ENCODE measurements around the gene GOLGA2.

Gene GOLGA2

DNA sequence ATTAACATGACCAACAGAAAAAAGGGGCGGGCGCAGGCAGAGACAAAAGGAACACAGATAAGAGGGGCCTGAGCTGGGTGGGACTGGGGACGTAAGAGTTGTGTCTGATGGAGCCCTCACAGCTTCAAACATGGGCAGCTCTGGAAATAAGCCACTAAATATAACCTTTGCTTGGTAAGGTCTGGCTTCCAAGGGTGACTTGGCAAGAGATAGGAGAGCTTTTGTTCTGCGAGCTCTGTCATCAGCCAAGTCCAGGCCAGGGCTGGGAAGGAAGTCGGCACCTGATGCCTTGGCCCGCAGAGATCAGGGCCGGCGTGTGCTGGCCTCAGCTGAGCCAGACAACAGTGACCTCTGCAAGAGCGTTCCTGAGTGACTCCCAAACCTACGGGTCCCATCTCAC is 34.7 kb upstream of the GOLGA2 start:
- WGBS, 2 experiments (ENCODE audit: insufficient coverage in 2 of 2) = 97% methylated on average over 10 of the region's 10 CpGs

DNA sequence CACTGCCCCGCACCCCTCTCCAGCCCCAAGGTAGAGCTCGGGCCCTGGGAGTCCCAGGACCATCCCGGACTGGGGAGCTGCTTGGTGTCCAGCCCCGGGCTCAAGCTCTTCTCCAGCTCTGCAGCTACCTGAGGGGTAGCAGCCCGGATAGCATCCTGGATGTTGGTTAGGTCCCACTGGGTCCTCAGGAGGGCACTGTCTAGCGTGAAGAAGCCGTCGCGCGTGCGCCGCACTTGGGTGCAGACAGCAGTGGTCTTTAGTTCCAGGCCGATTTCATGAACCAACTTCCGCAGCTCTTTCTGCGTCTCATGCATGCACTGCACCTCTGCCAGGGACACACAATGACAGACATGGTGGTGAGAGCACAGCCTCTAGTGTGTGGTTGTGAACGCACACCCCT is 33.7 kb upstream of the GOLGA2 start:
- Histone ChIP-seq H3K9me3 (ENCODE audit: control insufficient read depth, low read length) (no peaks in the 10 kb centered on the region), H3K4me1 (ENCODE audit: control insufficient read depth, insufficient read depth, low read length, poor library complexity, severe bottlenecking) (peaks cover 8% of the 10 kb centered on the region), H3K36me3 (ENCODE audit: control insufficient read depth, insufficient read depth, low read length) (peaks cover 55% of the 10 kb centered on the region), H3K4me3 (ENCODE audit: extremely low read depth, insufficient read depth, low read length, poor library complexity, severe bottlenecking) (no peak overlapping the region), H3K27ac (ENCODE audit: low read depth, low read length, severe bottlenecking) (no peak overlapping the region)
- 92 to 94% methylated on average over 12 to 15 of the region's 16 CpGs for WGBS, 2 experiments (ENCODE audit: insufficient coverage in 2 of 2)

More for the DNA sequence above, 34.7 kb upstream of the GOLGA2 start:
- Histone ChIP-seq H3K27ac (ENCODE audit: low read depth, low read length, severe bottlenecking) (no peak overlapping the region), H3K4me1 (ENCODE audit: control insufficient read depth, insufficient read depth, low read length, poor library complexity, severe bottlenecking) (peaks cover 8% of the 10 kb centered on the region), H3K4me3 (ENCODE audit: extremely low read depth, insufficient read depth, low read length, poor library complexity, severe bottlenecking) (no peak overlapping the region), H3K9me3 (ENCODE audit: control insufficient read depth, low read length) (no peaks in the 10 kb centered on the region), H3K36me3 (ENCODE audit: control insufficient read depth, insufficient read depth, low read length) (peaks cover 63% of the 10 kb centered on the region)

DNA sequence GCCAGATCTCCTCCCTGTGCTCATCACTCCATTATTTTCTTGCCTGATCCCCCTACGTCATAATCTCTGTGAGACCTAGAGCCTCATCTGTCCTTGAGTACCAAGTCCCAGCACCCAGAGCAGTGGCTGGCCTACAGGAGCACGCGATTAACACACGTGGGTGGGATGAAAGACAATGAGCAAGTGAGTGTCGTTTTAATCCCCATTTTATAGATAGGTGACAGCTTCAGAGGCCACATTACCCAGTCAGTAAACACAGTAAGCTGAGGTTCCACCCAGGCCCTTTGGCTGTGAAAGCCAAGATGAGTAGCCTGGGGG is 29.1 kb upstream of the GOLGA2 start:
- no peak overlapping the region for H3K27ac ChIP-seq (ENCODE audit: low read depth, low read length, severe bottlenecking)
- 84 to 93% methylated on average over 4 to 5 of the region's 5 CpGs for WGBS, 2 experiments (ENCODE audit: insufficient coverage in 2 of 2)

DNA sequence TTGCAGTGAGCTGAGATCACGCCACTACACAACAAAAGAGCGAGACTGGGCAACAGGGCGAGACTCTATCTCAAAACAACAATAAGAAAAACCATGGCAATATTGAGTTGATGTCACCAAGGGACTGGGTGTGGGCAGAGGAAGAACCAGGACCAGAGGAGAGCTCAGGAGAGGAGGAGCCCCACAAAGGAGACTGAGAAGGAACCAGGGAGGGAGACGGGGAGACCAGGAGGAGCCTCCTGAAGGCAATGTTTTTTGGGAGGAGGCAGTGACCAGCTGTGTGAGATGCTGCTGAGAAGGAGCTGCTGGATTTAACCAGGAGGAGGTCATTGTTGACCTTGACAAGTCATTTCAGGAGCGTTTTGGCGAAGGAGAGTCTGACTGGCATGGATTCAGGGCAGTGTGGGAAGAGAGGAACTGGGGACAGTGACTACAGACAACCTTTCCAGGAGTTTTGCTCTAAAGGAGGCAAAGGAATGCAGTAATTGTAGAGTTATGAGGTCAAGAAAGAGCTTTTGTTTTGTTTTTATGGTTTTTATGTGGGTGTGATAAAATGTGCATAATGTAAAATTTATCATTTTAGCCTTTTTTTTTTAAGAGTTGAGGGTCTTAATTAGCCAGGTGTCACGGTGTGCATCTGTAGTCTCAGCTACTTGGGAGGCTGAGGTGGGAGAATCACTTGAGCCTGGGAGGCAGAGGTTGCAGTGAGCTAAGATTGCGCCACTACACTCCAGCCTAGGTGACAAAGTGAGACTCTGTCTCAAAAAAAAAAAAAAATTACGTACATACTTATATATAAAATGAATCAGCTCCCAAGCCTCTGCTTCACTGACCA is 28.5 kb upstream of the GOLGA2 start:
- H3K36me3 ChIP-seq (ENCODE audit: control insufficient read depth, insufficient read depth, low read length) = peaks cover 14% of the 10 kb centered on the region
- no peak overlapping the region for H3K4me3 ChIP-seq (ENCODE audit: extremely low read depth, insufficient read depth, low read length, poor library complexity, severe bottlenecking)
- no peaks in the 10 kb centered on the region for H3K9me3 ChIP-seq (ENCODE audit: control insufficient read depth, low read length)
- WGBS, 2 experiments (ENCODE audit: insufficient coverage in 2 of 2) = 83 to 90% methylated on average over 4 to 6 of the region's 9 CpGs
- peaks cover 8% of the 10 kb centered on the region for H3K4me1 ChIP-seq (ENCODE audit: control insufficient read depth, insufficient read depth, low read length, poor library complexity, severe bottlenecking)
- no peak overlapping the region for H3K27ac ChIP-seq (ENCODE audit: low read depth, low read length, severe bottlenecking)

More for the DNA sequence above, 29.1 kb upstream of the GOLGA2 start:
- H3K4me1 ChIP-seq (ENCODE audit: control insufficient read depth, insufficient read depth, low read length, poor library complexity, severe bottlenecking) = peaks cover 8% of the 10 kb centered on the region
- no peaks in the 10 kb centered on the region for H3K9me3 ChIP-seq (ENCODE audit: control insufficient read depth, low read length)
- H3K4me3 ChIP-seq (ENCODE audit: extremely low read depth, insufficient read depth, low read length, poor library complexity, severe bottlenecking) = no peak overlapping the region
- H3K36me3 ChIP-seq (ENCODE audit: control insufficient read depth, insufficient read depth, low read length) = peaks cover 19% of the 10 kb centered on the region

DNA sequence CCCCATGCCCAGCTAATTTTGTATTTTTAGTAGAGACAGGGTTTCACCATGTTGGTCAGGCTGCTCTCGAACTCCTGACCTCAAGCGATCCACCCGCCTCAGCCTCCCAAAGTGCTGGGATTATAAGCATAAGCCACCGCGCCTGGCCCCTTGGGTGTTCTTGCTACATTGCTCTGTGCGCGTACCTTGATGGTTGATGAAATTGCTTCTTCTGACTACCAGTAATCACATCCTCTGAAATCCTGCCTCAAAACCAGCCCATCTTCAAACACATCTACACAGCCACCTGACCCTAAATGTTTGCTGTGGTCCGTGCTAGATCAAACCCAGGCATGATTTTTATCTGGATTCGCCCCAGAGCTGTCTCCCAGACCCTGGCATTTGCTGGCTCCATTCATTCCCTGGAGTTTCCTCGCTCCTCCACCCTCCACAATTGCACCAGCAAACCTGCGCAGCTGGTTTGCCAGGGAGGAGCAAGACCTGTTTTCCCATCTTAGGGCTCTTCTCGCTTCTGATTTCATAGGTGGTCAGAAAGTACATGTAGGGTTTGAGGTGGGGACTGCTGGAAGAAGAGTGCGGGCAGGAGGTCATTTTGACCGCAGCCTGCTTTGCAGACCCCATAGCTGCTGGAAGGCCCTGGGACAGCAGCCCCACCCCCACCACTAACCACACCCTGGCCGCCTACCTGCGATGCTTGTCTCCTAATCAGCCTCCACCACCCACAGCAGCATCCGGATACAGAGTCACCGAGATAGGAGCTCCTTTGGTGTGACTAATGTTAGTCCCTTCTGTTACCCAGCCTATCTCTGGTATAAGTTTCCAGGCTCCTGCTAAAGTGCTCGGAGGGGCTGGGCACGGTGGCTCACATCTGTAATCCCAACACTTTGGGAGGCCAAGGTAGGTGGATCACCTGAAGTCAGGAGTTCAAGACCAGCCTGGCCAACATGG is 23.0 kb upstream of the GOLGA2 start:
- Histone ChIP-seq H3K4me3 (ENCODE audit: extremely low read depth, insufficient read depth, low read length, poor library complexity, severe bottlenecking) (no peak overlapping the region), H3K36me3 (ENCODE audit: control insufficient read depth, insufficient read depth, low read length) (no peaks in the 10 kb centered on the region), H3K9me3 (ENCODE audit: control insufficient read depth, low read length) (no peaks in the 10 kb centered on the region), H3K4me1 (ENCODE audit: control insufficient read depth, insufficient read depth, low read length, poor library complexity, severe bottlenecking) (no peaks in the 10 kb centered on the region), H3K27ac (ENCODE audit: low read depth, low read length, severe bottlenecking) (no peak overlapping the region)
- WGBS, 2 experiments (ENCODE audit: insufficient coverage in 2 of 2) = 93 to 94% methylated on average over 17 to 18 of the region's 20 CpGs

DNA sequence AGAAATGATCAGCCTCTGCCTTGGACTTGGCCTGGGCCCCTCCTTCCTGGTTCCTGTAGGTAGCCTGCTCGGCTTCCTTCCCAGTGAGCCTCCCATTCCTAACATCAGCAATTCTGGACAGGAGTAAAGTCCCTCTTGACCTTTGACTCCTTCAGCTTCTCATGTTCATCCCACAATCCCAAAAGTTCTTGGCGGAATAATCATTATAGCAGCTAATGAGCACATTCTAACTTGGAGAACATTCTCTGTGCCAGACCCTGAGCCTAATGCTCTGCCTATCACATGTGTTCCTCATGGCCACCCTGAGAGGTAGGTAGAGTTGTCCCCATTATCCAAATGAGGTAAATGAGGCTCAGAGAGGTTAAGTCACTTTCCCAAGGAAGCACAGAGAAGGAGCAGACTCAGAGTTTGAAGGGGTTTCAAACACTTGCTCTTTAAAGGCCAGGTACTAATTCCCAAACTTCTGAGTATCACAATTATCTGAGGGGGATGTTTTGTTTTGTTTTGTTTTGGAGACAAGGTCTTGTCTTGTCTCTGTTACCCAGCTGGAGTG is 21.5 kb upstream of the GOLGA2 start:
- Histone ChIP-seq H3K36me3 (ENCODE audit: control insufficient read depth, insufficient read depth, low read length) (no peaks in the 10 kb centered on the region), H3K4me3 (ENCODE audit: extremely low read depth, insufficient read depth, low read length, poor library complexity, severe bottlenecking) (no peak overlapping the region), H3K4me1 (ENCODE audit: control insufficient read depth, insufficient read depth, low read length, poor library complexity, severe bottlenecking) (no peaks in the 10 kb centered on the region), H3K27ac (ENCODE audit: low read depth, low read length, severe bottlenecking) (no peak overlapping the region), H3K9me3 (ENCODE audit: control insufficient read depth, low read length) (no peaks in the 10 kb centered on the region)
- WGBS, 2 experiments (ENCODE audit: insufficient coverage in 2 of 2) = 78 to 100% methylated on average over 2 of the region's 2 CpGs

DNA sequence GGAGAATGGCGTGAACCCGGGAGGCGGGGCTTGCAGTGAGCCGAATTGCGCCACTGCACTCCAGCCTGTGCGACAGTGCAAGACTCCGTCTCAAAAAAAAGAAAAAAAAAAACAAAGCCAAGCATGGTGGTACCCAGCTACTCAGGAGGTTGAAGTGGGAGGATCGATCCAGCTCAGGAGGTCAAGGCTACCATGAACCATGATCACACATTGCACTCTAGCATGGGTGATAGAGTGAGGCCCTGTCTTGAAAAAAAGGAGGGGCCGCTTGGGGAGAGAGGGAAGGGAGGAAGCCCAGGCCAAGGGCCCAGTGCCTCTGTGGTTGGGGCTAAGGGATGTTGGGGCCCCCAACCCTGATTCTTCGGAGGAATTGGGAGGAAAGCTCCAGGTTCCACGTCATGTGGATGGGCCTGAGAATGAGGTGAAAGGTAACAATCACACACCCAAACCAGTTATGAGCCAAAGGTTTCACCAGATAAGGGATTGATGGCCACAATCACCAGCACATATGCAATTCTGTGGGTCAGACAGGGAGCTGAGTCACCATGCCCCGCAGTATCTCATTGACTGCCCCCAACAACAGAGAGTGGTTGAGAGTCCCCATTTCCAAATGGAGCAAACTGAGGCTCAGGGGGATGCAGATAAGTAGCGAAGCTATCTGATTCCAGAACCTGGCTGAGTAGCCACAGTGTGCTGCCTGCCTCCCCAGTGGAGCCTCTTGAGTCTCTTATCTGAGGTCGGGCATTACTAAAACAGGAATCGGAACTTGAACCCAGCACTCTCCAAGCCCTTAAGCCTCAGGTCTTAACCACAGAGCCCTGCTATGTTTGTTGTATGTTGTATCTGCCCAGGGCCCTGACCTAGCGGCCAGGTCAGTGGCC is 20.8 kb upstream of the GOLGA2 start:
- 84 to 98% methylated on average over 9 to 13 of the region's 16 CpGs for WGBS, 2 experiments (ENCODE audit: insufficient coverage in 2 of 2)
- H3K27ac ChIP-seq (ENCODE audit: low read depth, low read length, severe bottlenecking) = no peak overlapping the region

DNA sequence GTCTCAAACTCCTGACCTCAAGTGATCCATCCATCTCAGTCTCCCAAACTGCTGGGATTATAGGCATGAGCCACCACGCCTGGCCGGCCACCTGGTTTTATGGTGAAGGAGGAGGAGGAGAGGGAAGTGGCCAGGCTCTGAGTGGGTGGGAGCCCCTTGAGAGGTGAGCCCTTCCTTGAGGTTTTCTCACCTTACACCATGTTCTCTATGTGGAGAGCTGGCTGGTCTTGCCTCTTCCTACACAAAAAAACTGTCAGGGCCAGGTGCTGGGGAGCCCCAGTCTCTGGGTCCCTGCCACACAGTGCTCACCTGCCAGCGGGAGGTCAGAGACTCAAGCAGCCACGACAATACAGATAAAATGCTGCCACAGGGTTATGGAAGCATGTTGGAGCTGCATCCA is 18.3 kb upstream of the GOLGA2 start:
- Histone ChIP-seq H3K4me3 (ENCODE audit: extremely low read depth, insufficient read depth, low read length, poor library complexity, severe bottlenecking) (no peak overlapping the region), H3K4me1 (ENCODE audit: control insufficient read depth, insufficient read depth, low read length, poor library complexity, severe bottlenecking) (no peaks in the 10 kb centered on the region), H3K36me3 (ENCODE audit: control insufficient read depth, insufficient read depth, low read length) (peaks cover under 1% of the 10 kb centered on the region), H3K9me3 (ENCODE audit: control insufficient read depth, low read length) (no peaks in the 10 kb centered on the region), H3K27ac (ENCODE audit: low read depth, low read length, severe bottlenecking) (no peak overlapping the region)
- WGBS, 2 experiments (ENCODE audit: insufficient coverage in 2 of 2) = 86 to 95% methylated on average over 2 to 4 of the region's 4 CpGs

More for the DNA sequence above, 20.8 kb upstream of the GOLGA2 start:
- Histone ChIP-seq H3K9me3 (ENCODE audit: control insufficient read depth, low read length) (no peaks in the 10 kb centered on the region), H3K36me3 (ENCODE audit: control insufficient read depth, insufficient read depth, low read length) (no peaks in the 10 kb centered on the region), H3K4me3 (ENCODE audit: extremely low read depth, insufficient read depth, low read length, poor library complexity, severe bottlenecking) (no peak overlapping the region), H3K4me1 (ENCODE audit: control insufficient read depth, insufficient read depth, low read length, poor library complexity, severe bottlenecking) (no peaks in the 10 kb centered on the region)

DNA sequence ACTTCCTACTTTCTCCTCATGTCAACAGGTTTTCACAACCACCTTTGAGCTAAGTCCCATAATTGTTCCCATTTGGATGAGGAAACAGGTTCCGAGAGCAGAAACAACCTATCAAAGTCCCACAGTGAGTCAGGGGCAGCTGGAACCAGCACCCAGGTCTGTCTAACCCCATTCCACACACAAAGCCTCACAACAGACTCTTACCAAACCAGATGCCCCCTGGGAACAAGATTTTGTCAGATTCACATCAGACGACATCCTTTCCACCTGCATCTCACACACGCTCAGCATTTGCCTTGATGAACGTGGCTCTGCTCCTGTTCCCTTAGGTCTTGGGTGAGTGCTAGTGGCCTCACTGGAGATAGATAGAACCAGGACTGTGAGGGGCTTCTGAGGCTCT is 17.3 kb upstream of the GOLGA2 start:
- peaks cover 11% of the 10 kb centered on the region for H3K36me3 ChIP-seq (ENCODE audit: control insufficient read depth, insufficient read depth, low read length)
- H3K4me3 ChIP-seq (ENCODE audit: extremely low read depth, insufficient read depth, low read length, poor library complexity, severe bottlenecking) = no peak overlapping the region
- H3K27ac ChIP-seq (ENCODE audit: low read depth, low read length, severe bottlenecking) = no peak overlapping the region
- H3K9me3 ChIP-seq (ENCODE audit: control insufficient read depth, low read length) = no peaks in the 10 kb centered on the region
- WGBS, 2 experiments (ENCODE audit: insufficient coverage in 2 of 2) = 83 to 100% methylated on average over 3 to 4 of the region's 4 CpGs
- H3K4me1 ChIP-seq (ENCODE audit: control insufficient read depth, insufficient read depth, low read length, poor library complexity, severe bottlenecking) = no peaks in the 10 kb centered on the region

DNA sequence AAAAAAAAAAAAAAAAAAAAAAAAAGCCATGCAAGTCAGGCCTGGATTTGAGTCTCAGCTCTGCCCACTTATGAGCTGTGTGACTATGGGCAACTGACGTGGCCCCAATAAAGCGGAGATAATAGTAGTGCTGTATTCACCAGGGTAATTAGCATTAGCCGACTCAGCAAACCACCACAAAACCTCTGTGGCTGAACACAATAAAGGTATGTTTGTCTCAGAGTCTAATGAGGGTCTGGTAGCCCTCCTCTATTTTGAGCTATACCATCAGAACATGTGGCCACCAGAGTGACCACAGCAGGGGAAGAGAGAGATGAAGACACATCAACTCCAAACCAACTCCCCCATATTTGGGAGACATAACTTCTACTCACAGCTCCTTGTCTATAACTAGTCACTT is 16.2 kb upstream of the GOLGA2 start:
- H3K27ac ChIP-seq (ENCODE audit: low read depth, low read length, severe bottlenecking) = no peak overlapping the region
- WGBS, 2 experiments (ENCODE audit: insufficient coverage in 2 of 2) = 89% methylated on average over 2 of the region's 3 CpGs; no CpG with 5 or more reads in 1 of the 2 experiments
- H3K9me3 ChIP-seq (ENCODE audit: control insufficient read depth, low read length) = no peaks in the 10 kb centered on the region
- peaks cover 16% of the 10 kb centered on the region for H3K36me3 ChIP-seq (ENCODE audit: control insufficient read depth, insufficient read depth, low read length)
- H3K4me3 ChIP-seq (ENCODE audit: extremely low read depth, insufficient read depth, low read length, poor library complexity, severe bottlenecking) = no peak overlapping the region
- H3K4me1 ChIP-seq (ENCODE audit: control insufficient read depth, insufficient read depth, low read length, poor library complexity, severe bottlenecking) = no peaks in the 10 kb centered on the region
